Endothelial cell of umbilical vein (primary cell): Measurements from ENCODE around the gene C14orf119. TPM values are rescaled to one million over a fixed set of nuclear protein-coding genes. Genes with fewer than 3 reads are reported as not detected.

Experiments used
- BruUV-seq: library from RNA; stranded (reverse); fragments of 400-500 nt; replicated peaks from 2 replicates; lab custom pipeline; 2021; lab: Mats Ljungman, UMichigan
- CTCF ChIA-PET: fragments of 300-600, 350-600 bp; sonication (Branson Sonifier 250); formaldehyde crosslinking; loops from one replicate; lab custom pipeline; 2021; ENCODE audit warnings: antibody characterized with exemption, inconsistent platforms; lab: Charles Lee
- POLR2A ChIA-PET: fragments of 300-600, 350-600 bp; sonication (Branson Sonifier 250); formaldehyde crosslinking; loops from one replicate; lab custom pipeline; 2021; ENCODE audit warnings: antibody characterized with exemption, inconsistent platforms; lab: Charles Lee
- DNase-seq: peaks from one replicate; pipeline ENCODE4 v3.0.0-alpha.2; 2011; ENCODE audit warnings: low read depth, low spot score
- FAIRE-seq: peaks from 2 replicates; lab custom pipeline; 2011; peaks lifted over from hg19 to GRCh38; lab: Jason Lieb, UNC
- H2AFZ ChIP-seq: 2 replicates; pipeline ENCODE4 v1.6.0; 2012; ENCODE audit warnings: low read depth, low read length, control low read depth, inconsistent platforms
- H3K27ac ChIP-seq: 2 replicates; pipeline ENCODE4 v1.5.1; 2011; ENCODE audit warnings: low read depth, mild to moderate bottlenecking, control low read depth, low read length, moderate library complexity; ENCODE audit not compliant: insufficient read depth
- H3K27me3 ChIP-seq, 2 experiments: 2 replicates each; pipeline versions ENCODE4 v1.6.0 to v1.6.1; 2011; ENCODE audit warnings: low read length in 2 of 2, mixed read lengths in 1 of 2; ENCODE audit not compliant: control insufficient read depth in 2 of 2, insufficient read depth in 2 of 2
- H3K36me3 ChIP-seq, 2 experiments: 2 replicates in 1 of 2; 3 replicates in 1 of 2; pipeline ENCODE4 v1.5.1; 2011; ENCODE audit warnings: low read length in 2 of 2, mild to moderate bottlenecking in 1 of 2, moderate library complexity in 1 of 2; ENCODE audit not compliant: control insufficient read depth in 2 of 2, insufficient read depth in 2 of 2; ENCODE audit errors: extremely low read depth in 1 of 2
- H3K4me1 ChIP-seq: 3 replicates; pipeline ENCODE4 v1.5.1; 2011; ENCODE audit warnings: mild to moderate bottlenecking, low read length; ENCODE audit not compliant: control insufficient read depth, insufficient read depth; ENCODE audit errors: extremely low read depth
- H3K4me2 ChIP-seq: 2 replicates; pipeline ENCODE4 v1.6.1; 2011; ENCODE audit warnings: low read length, control low read depth, mixed read lengths; ENCODE audit not compliant: insufficient read depth
- H3K4me3 ChIP-seq, 3 experiments: fragments of 200-600 bp in 1 of 3; sonication (generic), shearing (Covaris generic) in 1 of 3; replicated peaks in 1 of 3; 2 replicates each; pipeline ENCODE4 v1.5.1; 2011 to 2016; ENCODE audit warnings: control low read depth in 3 of 3, low read length in 3 of 3, mild to moderate bottlenecking in 2 of 3, inconsistent platforms in 1 of 3, low read depth in 1 of 3, moderate library complexity in 1 of 3; ENCODE audit not compliant: insufficient read depth in 1 of 3
- H3K79me2 ChIP-seq: 2 replicates; pipeline ENCODE4 v1.6.0; 2012; ENCODE audit warnings: low read length, inconsistent platforms; ENCODE audit not compliant: control insufficient read depth, insufficient read depth
- H3K9ac ChIP-seq: replicated peaks from 2 replicates; pipeline ENCODE3; 2011; ENCODE audit warnings: low read length, control low read depth; ENCODE audit not compliant: insufficient read depth; ENCODE audit errors: extremely low read depth
- H3K9me1 ChIP-seq: replicated peaks from 3 replicates; pipeline ENCODE4 v1.6.0; 2011; ENCODE audit warnings: mild to moderate bottlenecking, low read length; ENCODE audit not compliant: control insufficient read depth, insufficient read depth; ENCODE audit errors: extremely low read depth
- H3K9me3 ChIP-seq: replicated peaks from 2 replicates; pipeline ENCODE4 v1.5.1; 2012; ENCODE audit warnings: low read length, inconsistent platforms; ENCODE audit not compliant: control insufficient read depth, insufficient read depth
- H4K20me1 ChIP-seq: replicated peaks from 2 replicates; pipeline ENCODE3; 2011; ENCODE audit warnings: mild to moderate bottlenecking, low read length; ENCODE audit not compliant: control insufficient read depth, insufficient read depth; ENCODE audit errors: extremely low read depth
- EZH2 ChIP-seq: IDR thresholded peaks from 2 replicates; pipeline ENCODE4 v1.6.1; 2012; ENCODE audit warnings: borderline replicate concordance, low read depth, mild to moderate bottlenecking, moderate library complexity, low read length, inconsistent platforms; ENCODE audit not compliant: severe bottlenecking
- FOS ChIP-seq: IDR thresholded peaks from 2 replicates; pipeline ENCODE4 v1.6.1; 2011; ENCODE audit warnings: mild to moderate bottlenecking, low read length, moderate library complexity, borderline replicate concordance; ENCODE audit not compliant: insufficient read depth
- GATA2 ChIP-seq: IDR thresholded peaks from 2 replicates; pipeline ENCODE4 v1.7.0; 2011; ENCODE audit warnings: low read depth, mild to moderate bottlenecking, moderate library complexity, mixed read lengths, low read length; ENCODE audit not compliant: insufficient read length, insufficient read depth
- JUN ChIP-seq: IDR thresholded peaks from 2 replicates; pipeline ENCODE4 v1.6.1; 2011; ENCODE audit warnings: borderline replicate concordance, low read depth; ENCODE audit not compliant: insufficient read length, insufficient read depth
- MYC ChIP-seq: IDR thresholded peaks from one replicate; pipeline ENCODE4 v1.6.1; 2011; ENCODE audit warnings: mild to moderate bottlenecking, low read depth, low read length
- POLR2A ChIP-seq: IDR thresholded peaks from 2 replicates; pipeline ENCODE4 v1.6.1; 2012; ENCODE audit warnings: low read depth, mild to moderate bottlenecking, control low read depth, low read length
- POLR2AphosphoS5 ChIP-seq: IDR thresholded peaks from 2 replicates; pipeline ENCODE4 v1.6.1; 2012; ENCODE audit warnings: low read depth, mild to moderate bottlenecking, control low read depth, low read length, moderate library complexity; ENCODE audit not compliant: insufficient read depth
- dilution Hi-C: fragments of 300-500 bp; cut with MboI; formaldehyde crosslinking; loops from one replicate; pipeline ENCODE4 v1.15.0; 2019; ENCODE audit warnings: low sequenced_read_pairs; ENCODE audit not compliant: extremely low pct_ligation_motif_present
- intact Hi-C: fragments of 100-400 bp; cut with micrococcal nuclease; formaldehyde crosslinking; loops from one replicate; pipeline ENCODE4 v1.10.0; 2022
- polyA plus RNA-seq, 4 experiments: library from polyadenylated mRNA; depleted of rRNA in 3 of 4; stranded (reverse) in 3 of 4; unstranded in 1 of 4; fragments of >200 nt; gene quantifications; 2 replicates each; pipeline versions ENCODE4 v1.2.1 to v1.2.3, GENCODE V29; 2011 to 2012; ENCODE audit warnings: missing spikeins in 1 of 4
- total RNA-seq: library from RNA; stranded (reverse); gene quantifications from 2 replicates; pipeline ENCODE4 v1.2.3, GENCODE V29; 2021
- TF ChIP-seq, protein P1 (sequence below), 2 donors: IDR thresholded peaks; 1 replicate in 1 of 2; 2 replicates in 1 of 2; pipeline ENCODE4 v1.5.1; 2011; ENCODE audit warnings: low read length in 2 of 2, mild to moderate bottlenecking in 2 of 2, moderate library complexity in 2 of 2, control low read depth in 1 of 2, inconsistent platforms in 1 of 2, low read depth in 1 of 2; ENCODE audit not compliant: insufficient read depth in 1 of 2; ENCODE audit errors: extremely low read depth in 1 of 2
- TF ChIP-seq, protein P2 (sequence below): IDR thresholded peaks from 2 replicates; pipeline ENCODE4 v1.6.1; 2011; ENCODE audit not compliant: insufficient read depth, insufficient read length

The C14orf119 gene
- total and polyA plus RNA-seq, 2 donors (not counting 3 experiments of a cell fraction or from before 2014, with no cell fraction given), result 58.3 to 60.5 TPM

DNA sequence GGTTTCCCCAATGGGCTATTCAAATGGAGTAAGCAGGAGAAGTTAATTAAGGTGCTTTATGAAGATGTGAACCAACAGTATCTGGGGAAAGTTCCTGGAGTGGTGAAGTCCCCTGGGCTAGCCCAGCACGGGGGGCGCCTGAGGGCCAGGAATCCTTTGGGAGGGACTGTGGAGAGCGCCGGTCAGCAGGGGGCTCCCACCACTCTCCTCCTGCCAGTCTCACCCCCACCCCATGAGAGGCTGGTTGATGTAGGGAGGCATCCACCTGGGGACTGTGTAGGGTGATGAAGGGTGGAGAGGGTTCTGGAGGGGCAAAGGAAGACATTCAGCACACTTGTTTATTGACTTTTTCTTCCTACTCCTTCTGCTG is 19.3 kb downstream of the C14orf119 start:
- Histone ChIP-seq H3K36me3 (no peaks in the 10 kb centered on the region), H3K9me3 (no peaks in the 10 kb centered on the region), H3K4me2 (peak overlapping the region; percentile 39), H3K9ac (no peak overlapping the region), H2AFZ (no peak overlapping the region), H3K9me1 (no peaks in the 10 kb centered on the region), H3K27me3 (peaks cover 9 to 10% of the 10 kb centered on the region in 2 experiments), H4K20me1 (no peaks in the 10 kb centered on the region), H3K4me3 (no peak overlapping the region), H3K79me2 (no peaks in the 10 kb centered on the region), H3K4me1 (peaks cover 13% of the 10 kb centered on the region), H3K27ac (peak overlapping the region; percentile 75)
- TF ChIP-seq POLR2A (no peak), POLR2AphosphoS5 (no peak), JUN (no peak), GATA2 (no peak), FOS (no peak), MYC (no peak), EZH2 (no peak)
- TF ChIP-seq, protein P1, sequence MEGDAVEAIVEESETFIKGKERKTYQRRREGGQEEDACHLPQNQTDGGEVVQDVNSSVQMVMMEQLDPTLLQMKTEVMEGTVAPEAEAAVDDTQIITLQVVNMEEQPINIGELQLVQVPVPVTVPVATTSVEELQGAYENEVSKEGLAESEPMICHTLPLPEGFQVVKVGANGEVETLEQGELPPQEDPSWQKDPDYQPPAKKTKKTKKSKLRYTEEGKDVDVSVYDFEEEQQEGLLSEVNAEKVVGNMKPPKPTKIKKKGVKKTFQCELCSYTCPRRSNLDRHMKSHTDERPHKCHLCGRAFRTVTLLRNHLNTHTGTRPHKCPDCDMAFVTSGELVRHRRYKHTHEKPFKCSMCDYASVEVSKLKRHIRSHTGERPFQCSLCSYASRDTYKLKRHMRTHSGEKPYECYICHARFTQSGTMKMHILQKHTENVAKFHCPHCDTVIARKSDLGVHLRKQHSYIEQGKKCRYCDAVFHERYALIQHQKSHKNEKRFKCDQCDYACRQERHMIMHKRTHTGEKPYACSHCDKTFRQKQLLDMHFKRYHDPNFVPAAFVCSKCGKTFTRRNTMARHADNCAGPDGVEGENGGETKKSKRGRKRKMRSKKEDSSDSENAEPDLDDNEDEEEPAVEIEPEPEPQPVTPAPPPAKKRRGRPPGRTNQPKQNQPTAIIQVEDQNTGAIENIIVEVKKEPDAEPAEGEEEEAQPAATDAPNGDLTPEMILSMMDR (IDR thresholded peaks at IDR 0.05; ENCODE audit: extremely low read depth in 1 of 2, insufficient read depth in 1 of 2, low read depth in 1 of 2, low read length in 2 of 2), result no peak
- TF ChIP-seq, protein P2, sequence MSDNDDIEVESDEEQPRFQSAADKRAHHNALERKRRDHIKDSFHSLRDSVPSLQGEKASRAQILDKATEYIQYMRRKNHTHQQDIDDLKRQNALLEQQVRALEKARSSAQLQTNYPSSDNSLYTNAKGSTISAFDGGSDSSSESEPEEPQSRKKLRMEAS, result no peak
- DNase-seq (no peak), FAIRE-seq (peak; percentile 18)
- BruUV-seq, result no TSS peak
- intact Hi-C loops, result no loop called here
- CTCF ChIA-PET, result interaction anchor here (0.5 to 1.3 kb wide), 5 partner anchors 46 to 185 kb away, joined by 3 to 6 read pairs (median 4); no protein-coding TSS in a partner anchor
- dilution Hi-C loops, result no loop called here
- POLR2A ChIA-PET, result no interaction called here
